Mesendoderm (in vitro differentiated cells): Measurements from ENCODE around the gene ESPL1.
A peak's percentile ranks its signal among the peaks of the same experiment; 100 is the strongest.

ENCODE experiments used
- DNase-seq: peaks from one replicate; pipeline ENCODE4 v3.0.0; 2013
- H2AK5ac ChIP-seq: 2 replicates; pipeline ENCODE4 v1.6.1; 2013; ENCODE audit warnings: low read length, inconsistent platforms
- H2BK120ac ChIP-seq: 2 replicates; pipeline ENCODE4 v1.6.1; 2013; ENCODE audit warnings: low read depth, mild to moderate bottlenecking, low read length, moderate library complexity, mixed read lengths
- H2BK15ac ChIP-seq: replicated peaks from 2 replicates; pipeline ENCODE4 v1.6.1; 2013; ENCODE audit warnings: low read depth, mild to moderate bottlenecking, moderate library complexity
- H2BK5ac ChIP-seq: 2 replicates; pipeline ENCODE4 v1.6.1; 2013; ENCODE audit warnings: low read length, inconsistent platforms
- H3K18ac ChIP-seq: 2 replicates; pipeline ENCODE4 v1.6.1; 2013; ENCODE audit warnings: mild to moderate bottlenecking, low read length, mixed read lengths
- H3K23ac ChIP-seq: one replicate; pipeline ENCODE4 v1.6.1; 2013; ENCODE audit warnings: low read length
- H3K27ac ChIP-seq: 2 replicates; pipeline ENCODE4 v1.5.1; 2013; ENCODE audit warnings: low read depth, mild to moderate bottlenecking, inconsistent platforms, low read length, moderate library complexity
- H3K27me3 ChIP-seq: 2 replicates; pipeline ENCODE4 v1.6.1; 2013; ENCODE audit warnings: low read length, control low read depth, mild to moderate bottlenecking, inconsistent platforms; ENCODE audit not compliant: insufficient read depth, poor library complexity
- H3K36me3 ChIP-seq: 2 replicates; pipeline ENCODE4 v1.6.1; 2013; ENCODE audit warnings: low read length, inconsistent platforms; ENCODE audit not compliant: control insufficient read depth, insufficient read depth
- H3K4ac ChIP-seq: one replicate; pipeline ENCODE4 v1.6.1; 2013; ENCODE audit warnings: low read depth, mild to moderate bottlenecking, low read length, moderate library complexity
- H3K4me1 ChIP-seq: 2 replicates; pipeline ENCODE4 v1.6.1; 2013; ENCODE audit warnings: low read depth, low read length, inconsistent platforms; ENCODE audit not compliant: control insufficient read depth
- H3K4me2 ChIP-seq: 2 replicates; pipeline ENCODE4 v1.6.1; 2013; ENCODE audit warnings: low read length
- H3K4me3 ChIP-seq: 2 replicates; pipeline ENCODE4 v1.5.1; 2013; ENCODE audit warnings: mild to moderate bottlenecking, low read length
- H3K56ac ChIP-seq: one replicate; pipeline ENCODE4 v1.6.1; 2013; ENCODE audit warnings: low read length
- H3K79me1 ChIP-seq: 2 replicates; pipeline ENCODE4 v1.6.1; 2013; ENCODE audit warnings: low read length, inconsistent platforms
- H3K79me2 ChIP-seq: 2 replicates; pipeline ENCODE4 v1.6.1; 2013; ENCODE audit warnings: mild to moderate bottlenecking, low read length; ENCODE audit not compliant: control insufficient read depth, insufficient read depth
- H3K9ac ChIP-seq: 2 replicates; pipeline ENCODE4 v1.6.1; 2013; ENCODE audit warnings: low read length, inconsistent platforms
- H4K5ac ChIP-seq: one replicate; pipeline ENCODE4 v1.6.1; 2013; ENCODE audit warnings: low read length
- H4K8ac ChIP-seq: one replicate; pipeline ENCODE4 v1.6.1; 2013; ENCODE audit warnings: low read depth, mild to moderate bottlenecking, control low read depth, low read length, moderate library complexity
- WGBS: extraction: QIAGEN DNeasy Blood & Tissue Kit; methylation state at CpG from one replicate; pipeline ENCODE4 v1.1.7; 2013; ENCODE audit warnings: low lambda C conversion rate, missing lambda C conversion rate; ENCODE audit not compliant: insufficient coverage; ENCODE audit errors: extremely low coverage; 5-methylcytosine and 5-hydroxymethylcytosine counted together

ESPL1 gene

DNA sequence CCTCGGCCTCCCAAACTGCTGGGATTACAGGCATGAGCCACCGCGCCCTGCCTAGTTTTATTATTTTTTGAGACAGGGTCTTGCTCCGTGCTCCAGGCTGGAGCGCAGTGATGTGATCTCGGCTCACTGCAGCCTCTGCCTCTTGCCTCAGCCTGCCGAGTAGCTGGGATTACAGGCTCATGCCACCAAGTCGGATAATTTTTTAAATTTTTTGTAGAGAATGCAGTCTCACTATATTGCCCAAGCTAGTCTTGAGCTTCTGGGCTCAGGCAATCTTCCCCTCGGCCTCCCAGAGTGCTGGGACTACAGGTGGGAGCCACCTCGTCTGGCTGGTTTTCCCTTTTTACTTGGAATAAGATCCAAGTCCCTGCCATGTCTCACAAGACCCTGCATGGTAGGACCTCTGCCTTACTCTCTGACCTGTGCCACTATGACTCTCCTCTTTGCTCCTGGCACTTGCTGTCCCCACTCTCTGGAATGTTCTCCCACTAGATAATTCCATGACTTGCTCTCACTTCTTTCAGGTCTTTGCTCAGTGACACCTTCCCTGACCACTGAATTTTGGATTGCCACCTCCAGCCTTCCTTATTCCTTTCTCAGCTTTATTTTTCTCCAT lies 28.3 kb upstream of the ESPL1 start:
- Histone ChIP-seq H4K5ac (no peak overlapping the region), H3K4ac (no peak overlapping the region), H2AK5ac (no peak overlapping the region), H3K9ac (no peak overlapping the region), H3K36me3 (no peaks in the 10 kb centered on the region), H4K8ac (no peak overlapping the region), H3K27ac (no peak overlapping the region), H3K27me3 (no peaks in the 10 kb centered on the region), H3K4me3 (no peak overlapping the region), H2BK120ac (no peak overlapping the region), H2BK5ac (no peak overlapping the region), H3K4me1 (peaks cover 18% of the 10 kb centered on the region), H3K4me2 (no peak overlapping the region), H3K79me1 (no peaks in the 10 kb centered on the region), H3K23ac (no peak overlapping the region), H3K56ac (no peak overlapping the region), H3K18ac (no peak overlapping the region), H3K79me2 (no peaks in the 10 kb centered on the region), H2BK15ac (no peak overlapping the region)
- WGBS: no CpG with 5 or more reads among the region's 10 CpGs
- DNase-seq: no peak

DNA sequence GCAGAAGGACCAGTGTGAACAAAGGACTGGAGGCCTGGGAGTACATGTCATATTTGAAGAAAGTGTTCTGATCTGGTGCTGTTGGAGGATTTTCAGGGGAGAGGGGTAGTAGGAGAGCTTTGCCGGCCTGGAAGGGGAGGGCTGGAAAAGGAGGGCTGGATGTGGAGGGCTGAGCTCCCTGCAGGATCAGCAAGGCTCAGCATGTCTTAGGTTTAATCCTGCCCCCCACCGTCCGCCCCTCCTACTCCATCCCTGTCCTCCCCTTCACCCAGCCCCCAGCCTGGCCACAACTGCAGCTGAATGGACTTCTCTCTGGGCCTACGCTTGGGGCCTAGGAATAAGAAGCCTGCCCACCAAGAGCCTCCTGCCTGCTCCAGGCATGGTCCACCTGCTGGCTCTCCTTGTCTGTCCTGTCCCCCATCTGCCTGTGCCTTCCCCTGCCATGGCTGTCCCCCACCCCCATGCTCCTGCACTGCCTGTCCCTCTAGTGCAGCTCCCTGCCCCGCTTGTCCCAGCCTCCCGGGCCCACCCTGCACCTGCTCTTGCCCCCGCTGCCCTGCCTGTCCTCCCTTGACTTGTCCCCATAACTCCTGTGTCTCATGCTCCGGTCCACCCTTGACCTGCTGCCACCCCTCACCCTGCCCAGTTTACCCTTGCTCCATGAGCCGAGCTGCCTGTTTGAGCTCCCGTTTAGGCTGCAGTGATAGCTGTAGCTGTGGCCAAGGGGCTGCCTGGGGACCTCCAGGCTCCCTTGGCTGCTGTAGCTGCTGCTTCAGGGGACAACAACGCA lies 26.3 kb upstream of the ESPL1 start:
- Histone ChIP-seq H3K27ac (no peak overlapping the region), H3K36me3 (no peaks in the 10 kb centered on the region), H3K4ac (no peak overlapping the region), H4K8ac (no peak overlapping the region), H3K56ac (peak overlapping the region; percentile 67), H3K79me1 (no peaks in the 10 kb centered on the region), H4K5ac (no peak overlapping the region), H3K23ac (no peak overlapping the region), H3K79me2 (no peaks in the 10 kb centered on the region), H2BK5ac (no peak overlapping the region), H2AK5ac (no peak overlapping the region), H3K4me2 (no peak overlapping the region), H2BK15ac (no peak overlapping the region), H3K9ac (no peak overlapping the region), H3K18ac (no peak overlapping the region), H2BK120ac (no peak overlapping the region), H3K27me3 (no peaks in the 10 kb centered on the region), H3K4me1 (peaks cover 2% of the 10 kb centered on the region), H3K4me3 (no peak overlapping the region)
- no CpG with 5 or more reads among the region's 11 CpGs for WGBS
- DNase-seq: peak; percentile 45

DNA sequence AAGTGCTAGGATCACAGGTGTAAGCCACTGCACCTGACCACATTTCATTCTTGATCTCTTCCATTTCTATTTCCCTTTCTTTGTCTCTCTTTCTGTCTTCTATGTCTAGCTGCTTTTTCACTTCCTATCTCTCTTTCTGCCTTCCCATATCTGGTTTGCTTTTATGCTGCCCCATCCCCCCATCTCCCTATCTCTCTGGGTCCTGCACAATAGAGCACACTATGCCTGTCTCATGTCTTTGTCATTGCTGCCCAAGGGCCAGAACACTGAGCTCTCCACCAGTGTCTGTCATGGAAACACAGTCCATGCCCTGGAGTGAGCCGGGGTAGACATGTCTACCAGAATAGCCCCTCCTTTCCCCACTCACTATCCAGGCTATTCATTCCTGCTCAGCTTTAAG lies 23.8 kb upstream of the ESPL1 start:
- no peak overlapping the region for H4K8ac ChIP-seq
- H3K27me3 ChIP-seq: no peaks in the 10 kb centered on the region
- H3K79me1 ChIP-seq: no peaks in the 10 kb centered on the region
- no peak overlapping the region for H3K4me2 ChIP-seq
- no peaks in the 10 kb centered on the region for H3K79me2 ChIP-seq
- no peak overlapping the region for H3K23ac ChIP-seq
- H3K56ac ChIP-seq: no peak overlapping the region
- H2BK120ac ChIP-seq: no peak overlapping the region
- no peak overlapping the region for H4K5ac ChIP-seq
- WGBS: no CpG with 5 or more reads among the region's 1 CpG
- DNase-seq: no peak
- no peak overlapping the region for H2AK5ac ChIP-seq
- H3K4me3 ChIP-seq: no peak overlapping the region
- peaks cover 2% of the 10 kb centered on the region for H3K4me1 ChIP-seq
- H3K18ac ChIP-seq: no peak overlapping the region
- H2BK15ac ChIP-seq: no peak overlapping the region
- no peak overlapping the region for H2BK5ac ChIP-seq
- H3K4ac ChIP-seq: no peak overlapping the region
- H3K9ac ChIP-seq: no peak overlapping the region
- H3K27ac ChIP-seq: no peak overlapping the region
- H3K36me3 ChIP-seq: no peaks in the 10 kb centered on the region

DNA sequence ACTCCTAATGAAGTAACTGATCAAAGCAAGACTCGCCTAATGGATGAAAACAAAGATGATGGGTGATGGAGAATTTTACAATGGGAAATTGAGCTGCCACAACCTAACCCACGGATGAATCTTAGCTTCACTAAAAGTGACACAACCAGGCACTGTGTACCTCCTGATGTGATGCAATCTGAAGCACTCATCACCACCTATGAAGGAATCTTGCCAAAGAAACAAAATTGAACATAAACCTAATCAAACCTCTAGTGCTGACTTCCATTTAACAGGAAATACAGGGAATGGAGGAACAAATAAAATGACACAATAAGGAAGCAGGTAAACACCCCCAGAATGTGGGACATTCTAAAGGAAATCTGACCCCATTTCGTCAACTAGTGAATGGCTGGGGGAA lies 22.8 kb upstream of the ESPL1 start:
- Histone ChIP-seq H2BK5ac (no peak overlapping the region), H3K79me2 (no peaks in the 10 kb centered on the region), H2AK5ac (no peak overlapping the region), H3K79me1 (no peaks in the 10 kb centered on the region), H2BK15ac (no peak overlapping the region), H3K9ac (no peak overlapping the region), H3K4me2 (no peak overlapping the region), H3K4me1 (peaks cover 2% of the 10 kb centered on the region), H3K27ac (no peak overlapping the region), H3K36me3 (no peaks in the 10 kb centered on the region), H3K18ac (no peak overlapping the region), H3K56ac (no peak overlapping the region), H4K8ac (no peak overlapping the region), H3K27me3 (no peaks in the 10 kb centered on the region), H3K23ac (no peak overlapping the region), H3K4me3 (no peak overlapping the region), H3K4ac (no peak overlapping the region), H4K5ac (no peak overlapping the region), H2BK120ac (no peak overlapping the region)
- WGBS: no CpG with 5 or more reads among the region's 3 CpGs
- no peak for DNase-seq

DNA sequence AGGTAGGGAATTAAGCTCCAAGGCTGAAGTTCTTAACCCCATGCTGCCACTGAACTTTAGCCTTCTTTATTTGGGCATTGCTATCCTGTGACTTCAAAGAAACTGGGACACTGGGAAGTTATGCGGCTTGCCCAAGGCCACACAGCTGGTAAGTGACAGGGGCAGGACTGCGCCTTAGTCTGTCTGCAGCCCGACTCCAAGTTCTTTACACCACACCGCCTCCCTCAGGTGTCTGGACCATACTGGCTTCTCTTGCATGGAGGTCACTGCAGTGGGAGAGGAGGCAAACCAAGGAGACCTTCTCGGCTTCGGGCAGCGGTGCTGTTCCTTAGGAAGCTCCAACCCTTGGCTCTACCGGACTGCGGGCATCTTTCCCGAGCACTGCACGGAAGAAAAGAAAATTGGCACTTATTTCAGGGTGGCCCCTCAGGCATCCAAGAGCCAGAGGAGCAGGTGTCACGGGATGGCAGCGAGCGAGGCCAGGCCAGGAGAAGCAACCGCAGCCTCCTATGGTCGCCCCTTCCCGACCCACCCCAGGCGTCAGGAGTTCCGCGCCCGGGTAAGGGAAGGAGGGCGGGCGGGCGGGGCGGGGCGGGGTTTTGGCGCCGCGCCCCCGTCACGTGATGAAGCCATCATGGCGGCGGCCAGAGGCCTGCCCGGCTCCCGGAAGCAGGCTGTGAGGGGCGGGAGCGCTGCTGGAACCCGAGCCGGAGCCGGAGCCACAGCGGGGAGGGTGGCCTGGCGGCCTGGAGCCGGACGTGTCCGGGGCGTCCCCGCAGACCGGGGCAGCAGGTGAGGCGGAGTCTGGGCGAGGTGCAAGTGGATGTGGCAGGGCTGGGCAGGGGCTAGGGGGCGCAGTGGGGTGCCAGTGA lies 16.4 kb upstream of the ESPL1 start:
- Histone ChIP-seq H4K8ac (no peak overlapping the region), H2AK5ac (no peak overlapping the region), H3K4me1 (no peaks in the 10 kb centered on the region), H2BK15ac (no peak overlapping the region), H3K79me2 (no peaks in the 10 kb centered on the region), H3K79me1 (peaks cover 11% of the 10 kb centered on the region), H3K9ac (peak overlapping the region; percentile 93), H3K4me3 (peak overlapping the region; percentile 91), H3K36me3 (peaks cover 1% of the 10 kb centered on the region), H2BK5ac (peak overlapping the region; percentile 55), H3K4me2 (peak overlapping the region; percentile 92), H3K4ac (peak overlapping the region; percentile 41), H3K27ac (peak overlapping the region; percentile 57), H3K18ac (peak overlapping the region; percentile 75), H3K23ac (no peak overlapping the region), H3K27me3 (no peaks in the 10 kb centered on the region), H4K5ac (no peak overlapping the region), H2BK120ac (no peak overlapping the region), H3K56ac (peak overlapping the region; percentile 88)
- no CpG with 5 or more reads among the region's 51 CpGs for WGBS
- DNase-seq: peak; percentile 94
